H9 (cell line): ENCODE data around the gene CHD1. TPM values are rescaled to one million over a fixed set of nuclear protein-coding genes. Genes with fewer than 3 reads are reported as not detected.
A peak's percentile ranks its signal among the peaks of the same experiment; 100 is the strongest.

ENCODE experiments used
- DNase-seq: peaks from one replicate; pipeline ENCODE4 v3.0.0-alpha.2; 2017
- H2AFZ ChIP-seq: one replicate; pipeline ENCODE4 v1.6.1; 2013; ENCODE audit warnings: mild to moderate bottlenecking, low read length, control low read depth, moderate library complexity
- H2AK5ac ChIP-seq: 2 replicates; pipeline ENCODE4 v1.6.1; 2013; ENCODE audit warnings: low read length, control low read depth, mixed read lengths; ENCODE audit not compliant: insufficient read length
- H2BK120ac ChIP-seq: one replicate; pipeline ENCODE4 v1.6.1; 2013; ENCODE audit warnings: low read depth, mild to moderate bottlenecking, low read length, control low read depth, inconsistent platforms; ENCODE audit not compliant: poor library complexity, severe bottlenecking
- H2BK12ac ChIP-seq: 2 replicates; pipeline ENCODE4 v1.6.1; 2013; ENCODE audit warnings: low read length, control low read depth, mixed read lengths, low read depth; ENCODE audit not compliant: insufficient read length
- H2BK15ac ChIP-seq: 2 replicates; pipeline ENCODE4 v1.6.1; 2013; ENCODE audit warnings: low read depth, low read length, control low read depth
- H2BK20ac ChIP-seq: one replicate; pipeline ENCODE4 v1.6.1; 2013; ENCODE audit warnings: low read depth, mild to moderate bottlenecking, low read length, control low read depth, inconsistent platforms; ENCODE audit not compliant: poor library complexity, severe bottlenecking
- H2BK5ac ChIP-seq: 2 replicates; pipeline ENCODE4 v1.6.1; 2013; ENCODE audit warnings: low read length, control low read depth, mixed read lengths; ENCODE audit not compliant: insufficient read length
- H3K14ac ChIP-seq: 2 replicates; pipeline ENCODE4 v1.6.1; 2013; ENCODE audit warnings: low read length, control low read depth; ENCODE audit not compliant: insufficient read depth
- H3K18ac ChIP-seq: 2 replicates; pipeline ENCODE4 v1.6.1; 2013; ENCODE audit warnings: low read depth, mild to moderate bottlenecking, mixed read lengths, low read length, control low read depth; ENCODE audit not compliant: insufficient read length
- H3K23ac ChIP-seq: 2 replicates; pipeline ENCODE4 v1.6.1; 2013; ENCODE audit warnings: low read length, control low read depth, mixed read lengths, low read depth; ENCODE audit not compliant: insufficient read length
- H3K23me2 ChIP-seq: 2 replicates; pipeline ENCODE4 v1.6.1; 2013; ENCODE audit warnings: low read depth, mild to moderate bottlenecking, mixed read lengths, low read length, control low read depth; ENCODE audit not compliant: insufficient read length, poor library complexity, severe bottlenecking
- H3K27ac ChIP-seq: 2 replicates; pipeline ENCODE4 v1.5.1; 2013; ENCODE audit warnings: low read length, control low read depth, mixed read lengths, low read depth; ENCODE audit not compliant: insufficient read length
- H3K27me3 ChIP-seq: 2 replicates; pipeline ENCODE4 v1.6.1; 2013; ENCODE audit warnings: low read length, control low read depth, inconsistent platforms; ENCODE audit not compliant: insufficient read depth
- H3K4ac ChIP-seq: 2 replicates; pipeline ENCODE4 v1.6.1; 2013; ENCODE audit warnings: low read depth, mild to moderate bottlenecking, control low read depth, inconsistent platforms, low read length, moderate library complexity
- H3K4me1 ChIP-seq: 2 replicates; pipeline ENCODE4 v1.6.1; 2013; ENCODE audit warnings: low read length, control low read depth, inconsistent platforms; ENCODE audit not compliant: insufficient read depth
- H3K4me2 ChIP-seq: 2 replicates; pipeline ENCODE4 v1.6.1; 2013; ENCODE audit warnings: low read length, control low read depth, mixed read lengths; ENCODE audit not compliant: insufficient read length, insufficient read depth
- H3K56ac ChIP-seq: 2 replicates; pipeline ENCODE4 v1.6.1; 2013; ENCODE audit warnings: low read depth, mild to moderate bottlenecking, mixed read lengths, low read length, control low read depth; ENCODE audit not compliant: insufficient read length
- H3K79me1 ChIP-seq: 2 replicates; pipeline ENCODE4 v1.6.1; 2013; ENCODE audit warnings: low read depth, mild to moderate bottlenecking, moderate library complexity, low read length, control low read depth, inconsistent platforms; ENCODE audit not compliant: insufficient read depth, poor library complexity, severe bottlenecking
- H3K79me2 ChIP-seq: 2 replicates; pipeline ENCODE4 v1.6.1; 2013; ENCODE audit warnings: low read length, control low read depth, inconsistent platforms; ENCODE audit not compliant: insufficient read depth
- H3K9ac ChIP-seq: 2 replicates; pipeline ENCODE4 v1.6.1; 2013; ENCODE audit warnings: low read length, control low read depth, mixed read lengths; ENCODE audit not compliant: insufficient read length; ENCODE audit errors: extremely low read depth
- H3K9me3 ChIP-seq: one replicate; pipeline ENCODE4 v1.6.1; 2013; ENCODE audit warnings: low read depth, low read length, inconsistent platforms; ENCODE audit not compliant: control insufficient read depth
- H3T11ph ChIP-seq: one replicate; pipeline ENCODE4 v1.6.1; 2013; ENCODE audit warnings: mild to moderate bottlenecking, low read length, control low read depth, inconsistent platforms
- H4K20me1 ChIP-seq: one replicate; pipeline ENCODE4 v1.6.1; 2013; ENCODE audit not compliant: control insufficient read depth, insufficient read length, insufficient read depth
- H4K5ac ChIP-seq: 2 replicates; pipeline ENCODE4 v1.6.1; 2013; ENCODE audit warnings: low read depth, mild to moderate bottlenecking, mixed read lengths, low read length, control low read depth; ENCODE audit not compliant: insufficient read length
- H4K8ac ChIP-seq: replicated peaks from 2 replicates; pipeline ENCODE4 v1.6.1; 2013; ENCODE audit warnings: low read length, control low read depth, mixed read lengths, low read depth; ENCODE audit not compliant: insufficient read length
- H4K91ac ChIP-seq: 2 replicates; pipeline ENCODE4 v1.6.1; 2013; ENCODE audit warnings: low read depth, mild to moderate bottlenecking, moderate library complexity, mixed read lengths, low read length, control low read depth; ENCODE audit not compliant: insufficient read length
- H3K27ac Mint-ChIP-seq, 3 experiments: 2 replicates in 2 of 3; 3 replicates in 1 of 3; pipeline ENCODE4 v1.8.0; 2020 to 2021; ENCODE audit warnings: mixed read lengths in 3 of 3, mild to moderate bottlenecking in 1 of 3, moderate library complexity in 1 of 3
- H3K27me3 Mint-ChIP-seq: 2 replicates; pipeline ENCODE4 v1.8.0; 2021; ENCODE audit warnings: low read depth, mild to moderate bottlenecking, moderate library complexity, mixed read lengths
- H3K36me3 Mint-ChIP-seq, 3 experiments: 2 replicates in 2 of 3; 3 replicates in 1 of 3; pipeline ENCODE4 v1.8.0; 2020 to 2021; ENCODE audit warnings: low read depth in 3 of 3, mixed read lengths in 3 of 3; ENCODE audit not compliant: insufficient read depth in 1 of 3
- H3K4me1 Mint-ChIP-seq, 2 experiments: 2 replicates each; pipeline ENCODE4 v1.8.0; 2020; ENCODE audit warnings: mixed read lengths in 2 of 2
- H3K4me3 Mint-ChIP-seq, 2 experiments: 2 replicates in 1 of 2; 3 replicates in 1 of 2; pipeline ENCODE4 v1.8.0; 2020 to 2021; ENCODE audit warnings: mild to moderate bottlenecking in 2 of 2, mixed read lengths in 2 of 2, moderate library complexity in 1 of 2
- H3K9me3 Mint-ChIP-seq, 2 experiments: 2 replicates in 1 of 2; 3 replicates in 1 of 2; pipeline ENCODE4 v1.8.0; 2020; ENCODE audit warnings: mild to moderate bottlenecking in 2 of 2, mixed read lengths in 2 of 2, moderate library complexity in 1 of 2
- WGBS: extraction: QIAGEN DNeasy Blood & Tissue Kit; methylation state at CpG from one replicate; pipeline ENCODE4 v1.1.7; 2013; ENCODE audit warnings: missing lambda C conversion rate, low lambda C conversion rate, mixed read lengths; ENCODE audit not compliant: insufficient read length; ENCODE audit errors: extremely low coverage; 5-methylcytosine and 5-hydroxymethylcytosine counted together
- total RNA-seq: library from RNA; stranded (reverse); gene quantifications from 2 replicates; pipeline ENCODE4 v1.2.1, GENCODE V29; 2021
- TF ChIP-seq, protein P1 (sequence below): fragments of 200-600 bp; sonication (generic); conservative IDR thresholded peaks from 3 replicates; pipeline ENCODE4 v1.8.0; 2021; ENCODE audit warnings: antibody characterized with exemption, mild to moderate bottlenecking

Gene CHD1
- total RNA-seq, 1 experiment from 2014 or later: 62.7 TPM

- no peak overlapping the region for H3K4me3 Mint-ChIP-seq
- Histone ChIP-seq H4K5ac (no peak overlapping the region), H3K79me2 (peaks cover 24% of the 10 kb centered on the region; the same call in 1 of the 2 replicates), H3K4me2 (no peak overlapping the region), H3K4me1 (no peaks in the 10 kb centered on the region), H3K23me2 (peaks cover 8% of the 10 kb centered on the region), H2BK12ac (no peak overlapping the region), H3K4ac (no peak overlapping the region), H3K79me1 (peaks cover 5% of the 10 kb centered on the region), H4K8ac (no peak overlapping the region), H3K9ac (no peak overlapping the region), H2BK20ac (no peak overlapping the region), H4K20me1 (no peaks in the 10 kb centered on the region), H3K14ac (no peak overlapping the region), H4K91ac (no peak overlapping the region), H2AFZ (no peak overlapping the region), H3K27me3 (no peaks in the 10 kb centered on the region), H2BK120ac (no peak overlapping the region), H2AK5ac (no peak overlapping the region), H2BK5ac (no peak overlapping the region), H3K18ac (no peak overlapping the region), H3K23ac (no peak overlapping the region), H3K56ac (no peak overlapping the region), H3K27ac (no peak overlapping the region), H3T11ph (no peak overlapping the region), H2BK15ac (no peak overlapping the region), H3K9me3 (no peaks in the 10 kb centered on the region)
- DNase-seq: no peak
- peaks cover 26 to 70% (median 63%) of the 10 kb centered on the region in 3 experiments for H3K36me3 Mint-ChIP-seq
- no CpG with 5 or more reads among the region's 3 CpGs for WGBS
- H3K4me1 Mint-ChIP-seq: peaks cover 12% of the 10 kb centered on the region in 2 experiments
- no peaks in the 10 kb centered on the region for H3K9me3 Mint-ChIP-seq
- no peaks in the 10 kb centered on the region for H3K27me3 Mint-ChIP-seq
- TF ChIP-seq, protein P1, sequence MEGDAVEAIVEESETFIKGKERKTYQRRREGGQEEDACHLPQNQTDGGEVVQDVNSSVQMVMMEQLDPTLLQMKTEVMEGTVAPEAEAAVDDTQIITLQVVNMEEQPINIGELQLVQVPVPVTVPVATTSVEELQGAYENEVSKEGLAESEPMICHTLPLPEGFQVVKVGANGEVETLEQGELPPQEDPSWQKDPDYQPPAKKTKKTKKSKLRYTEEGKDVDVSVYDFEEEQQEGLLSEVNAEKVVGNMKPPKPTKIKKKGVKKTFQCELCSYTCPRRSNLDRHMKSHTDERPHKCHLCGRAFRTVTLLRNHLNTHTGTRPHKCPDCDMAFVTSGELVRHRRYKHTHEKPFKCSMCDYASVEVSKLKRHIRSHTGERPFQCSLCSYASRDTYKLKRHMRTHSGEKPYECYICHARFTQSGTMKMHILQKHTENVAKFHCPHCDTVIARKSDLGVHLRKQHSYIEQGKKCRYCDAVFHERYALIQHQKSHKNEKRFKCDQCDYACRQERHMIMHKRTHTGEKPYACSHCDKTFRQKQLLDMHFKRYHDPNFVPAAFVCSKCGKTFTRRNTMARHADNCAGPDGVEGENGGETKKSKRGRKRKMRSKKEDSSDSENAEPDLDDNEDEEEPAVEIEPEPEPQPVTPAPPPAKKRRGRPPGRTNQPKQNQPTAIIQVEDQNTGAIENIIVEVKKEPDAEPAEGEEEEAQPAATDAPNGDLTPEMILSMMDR: no peak
- H3K27ac Mint-ChIP-seq: peak overlapping the region in 1 of 3 experiments; percentile 94; a peak in 1 of 7 replicates
Measured at GRCh38 chr5:98923966-98924365, 4.8 kb downstream of the CHD1 start.
